Stimulated activated CD4-positive, alpha-beta T cell treated with anti-CD3 and anti-CD28 coated beads, Interleukin-1b, Interleukin-23, amount 100 ng/mL, for 48 hours (primary cell): Measurements from ENCODE around the gene GRAMD1A.
"Not testable (repeated sequence)": the region's sequence is repeated elsewhere in the genome, so short reads cannot be mapped to it uniquely, and the experiment has no call there.

Experiments
- DNase-seq: peaks from one replicate; pipeline ENCODE4 v3.0.0-alpha.2; 2020

Gene GRAMD1A

DNA sequence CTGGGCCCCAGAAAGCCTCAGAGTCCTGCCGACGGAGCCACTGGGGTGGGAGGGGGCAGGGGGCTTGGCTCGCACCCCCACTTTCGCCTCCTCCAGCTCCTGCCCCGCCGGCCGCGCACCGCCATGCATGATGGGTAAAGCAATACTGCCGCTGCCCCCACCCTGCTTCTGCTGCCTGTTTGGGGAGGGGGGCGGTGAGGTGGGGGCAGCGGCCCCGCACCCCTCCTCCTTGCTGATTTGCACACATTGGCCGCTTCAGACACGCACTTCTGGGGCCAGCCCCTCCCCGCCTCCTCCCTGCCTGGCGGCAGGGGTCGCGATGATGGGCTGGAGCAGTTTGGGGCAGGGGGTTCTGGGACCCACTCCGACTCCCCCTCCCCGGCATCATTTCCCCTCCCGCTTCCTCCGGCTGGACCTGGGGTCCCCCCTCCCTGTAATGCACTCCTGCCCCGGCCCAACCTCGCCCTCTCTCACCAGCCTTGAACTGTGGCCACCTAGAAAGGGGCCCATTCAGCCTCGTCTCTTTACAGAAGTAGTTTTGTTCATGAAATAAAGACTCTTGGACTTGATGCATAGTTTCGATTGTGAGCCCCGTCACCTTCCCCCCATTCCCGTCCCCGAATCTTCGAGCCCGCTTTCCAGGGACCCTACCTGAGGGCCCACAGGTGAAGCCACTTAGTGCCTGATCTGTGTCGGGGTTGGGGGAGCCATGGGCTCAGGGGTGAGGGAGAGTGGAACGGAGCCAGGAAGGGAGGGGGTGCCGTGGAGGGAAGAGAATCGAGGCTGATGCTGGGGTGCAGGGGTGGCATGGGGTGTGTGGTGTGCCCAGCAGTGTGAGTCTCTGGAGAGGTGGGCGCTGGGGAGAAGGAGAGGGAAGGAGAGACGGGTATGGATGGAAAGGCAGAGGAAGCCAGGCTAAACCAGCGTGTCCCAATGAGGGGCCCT lies 40.0 kb downstream of the GRAMD1A start:
- DNase-seq, result no peak

GRCh38 chr19:35040826-35041547 lies 40.9 kb downstream of the GRAMD1A start:
- DNase-seq, result no peak

DNA sequence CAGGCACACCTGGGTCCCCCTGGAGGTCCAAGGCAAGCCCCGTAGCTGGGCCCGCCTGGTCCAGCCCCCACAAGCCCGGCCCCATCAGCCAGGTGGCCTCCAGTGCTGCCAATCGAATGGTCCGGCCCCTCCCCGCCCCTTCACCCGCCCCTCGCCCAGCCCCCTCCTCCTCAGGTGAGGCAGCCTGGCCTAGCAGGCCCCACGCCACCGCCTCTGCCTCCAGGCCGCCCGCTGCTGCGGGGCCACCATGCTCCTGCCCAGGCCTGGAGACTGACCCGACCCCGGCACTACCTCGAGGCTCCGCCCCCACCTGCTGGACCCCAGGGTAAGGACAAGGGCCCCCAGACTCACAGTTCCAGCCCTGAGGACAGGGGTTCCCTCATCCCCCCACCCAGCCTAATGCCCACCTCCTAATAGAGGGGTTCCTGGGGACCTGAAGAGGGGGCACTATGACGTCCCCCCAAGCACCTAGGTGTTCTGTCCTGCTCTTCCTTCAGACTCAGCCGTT lies 41.5 kb downstream of the GRAMD1A start, which contains the start of gene HPN:
HPN (plus strand) TSS at position 174 of the 508 bp plus-strand sequence. CDS start 786 bp downstream, outside the sequence.
- no peak for DNase-seq

DNA sequence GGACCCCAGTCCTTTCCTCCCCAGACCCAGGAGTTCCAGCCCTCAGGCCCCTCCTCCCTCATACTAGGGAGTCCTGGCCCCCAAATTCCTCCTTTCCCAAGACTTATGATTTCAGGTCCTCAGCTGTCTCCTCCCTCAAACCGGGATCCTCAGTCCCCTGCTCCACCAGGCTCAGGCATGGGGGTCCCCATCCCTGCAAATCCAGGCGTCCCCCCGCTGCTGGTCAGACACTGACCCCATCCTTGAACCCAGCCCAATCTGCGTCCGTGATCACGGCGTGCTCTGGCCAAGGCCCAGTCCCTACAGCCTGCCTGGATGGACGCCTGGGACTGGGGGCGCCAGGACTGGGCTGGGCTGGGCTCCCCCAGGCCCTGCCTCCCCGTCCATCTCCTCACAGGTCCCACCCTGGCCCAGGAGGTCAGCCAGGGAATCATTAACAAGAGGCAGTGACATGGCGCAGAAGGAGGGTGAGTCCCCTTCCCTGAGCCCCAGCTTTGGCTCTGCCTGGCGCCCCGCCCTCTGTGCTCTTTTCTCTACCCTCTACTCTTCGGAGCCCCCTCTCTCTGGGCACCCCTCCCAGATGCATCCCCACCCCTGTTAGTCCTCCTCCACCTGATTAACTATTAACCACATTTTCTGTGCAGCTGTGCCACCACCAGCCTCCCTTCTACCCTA lies 42.1 kb downstream of the GRAMD1A start:
- no peak for DNase-seq

DNA sequence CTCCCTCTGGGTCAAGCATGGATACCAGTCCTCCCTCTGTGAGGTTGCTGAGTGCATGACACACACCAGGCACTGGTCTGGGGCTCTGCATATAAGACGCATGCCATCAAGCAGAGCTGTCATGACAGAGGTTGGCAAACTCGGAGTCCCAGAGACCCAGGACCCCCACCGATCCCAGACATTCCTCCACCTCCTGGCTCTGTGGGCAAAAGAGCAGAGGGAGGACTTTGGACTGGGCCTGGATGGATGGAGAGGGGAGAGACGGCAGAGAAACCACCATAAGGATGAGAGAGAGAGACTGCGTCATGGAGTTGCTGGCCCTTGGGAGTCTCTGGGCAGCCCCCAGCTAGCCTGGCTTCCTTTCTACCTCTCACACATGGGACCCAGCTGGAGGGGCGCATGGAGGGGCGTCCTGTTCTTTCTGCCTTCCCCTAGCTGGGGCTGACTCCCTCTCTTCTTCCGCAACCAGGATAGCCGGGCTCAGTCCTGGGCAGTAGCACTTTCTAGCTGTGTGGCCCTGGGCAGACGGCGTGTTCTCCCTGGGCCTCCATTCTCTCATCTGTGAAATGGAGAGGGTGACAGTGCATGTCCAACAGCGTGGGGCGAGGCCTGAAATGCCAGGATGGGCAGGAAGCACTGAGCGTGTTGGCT lies 43.0 kb downstream of the GRAMD1A start:
- DNase-seq, result no peak

DNA sequence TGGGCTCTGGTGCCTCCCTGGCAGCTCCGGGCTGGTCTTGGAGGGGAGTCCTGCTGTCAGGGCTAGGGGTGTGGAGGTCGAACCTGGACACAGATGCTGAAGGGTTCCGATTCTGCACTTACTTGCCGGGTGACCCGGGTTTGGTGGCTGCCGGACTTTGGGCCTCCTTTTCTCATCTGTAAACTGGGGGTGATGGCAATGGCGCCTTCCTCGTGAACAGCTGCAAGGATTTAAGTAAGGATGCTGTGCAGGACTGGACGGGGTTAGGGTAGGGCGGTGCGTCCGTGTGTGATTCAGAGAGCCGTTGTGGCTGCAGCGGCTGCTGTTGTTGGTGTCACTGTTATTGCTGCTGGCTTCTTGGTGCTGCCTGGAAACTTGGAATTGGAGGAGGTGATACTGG lies 43.8 kb downstream of the GRAMD1A start:
- DNase-seq, result no peak

GRCh38 chr19:35044317-35045117 lies 44.4 kb downstream of the GRAMD1A start:
- DNase-seq, result peak; percentile 58

- peak; percentile 54 for DNase-seq
Measured at GRCh38 chr19:35045667-35046300, 45.7 kb downstream of the GRAMD1A start.

DNA sequence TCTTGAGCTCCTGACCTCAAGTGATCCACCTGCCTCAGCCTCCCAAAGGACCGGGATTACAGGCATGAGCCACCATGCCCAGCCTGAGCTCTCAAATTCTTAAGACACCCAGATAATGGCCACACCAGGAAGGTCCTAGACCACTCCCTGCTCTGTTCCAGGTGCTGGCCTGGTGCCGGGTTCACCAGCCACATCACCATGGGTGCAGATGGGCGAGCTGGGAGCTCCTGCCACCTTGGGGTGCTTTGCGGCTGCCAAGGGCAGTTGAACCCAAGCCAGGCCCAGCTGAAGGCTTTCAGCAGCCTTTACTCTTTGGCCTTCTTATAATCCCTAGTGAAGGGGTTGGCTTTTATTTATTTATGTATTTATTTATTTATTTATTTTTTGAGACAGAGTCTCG lies 46.3 kb downstream of the GRAMD1A start:
- DNase-seq, result no peak

- DNase-seq, result no peak
Measured at GRCh38 chr19:35048911-35049411, 48.8 kb downstream of the GRAMD1A start.

DNA sequence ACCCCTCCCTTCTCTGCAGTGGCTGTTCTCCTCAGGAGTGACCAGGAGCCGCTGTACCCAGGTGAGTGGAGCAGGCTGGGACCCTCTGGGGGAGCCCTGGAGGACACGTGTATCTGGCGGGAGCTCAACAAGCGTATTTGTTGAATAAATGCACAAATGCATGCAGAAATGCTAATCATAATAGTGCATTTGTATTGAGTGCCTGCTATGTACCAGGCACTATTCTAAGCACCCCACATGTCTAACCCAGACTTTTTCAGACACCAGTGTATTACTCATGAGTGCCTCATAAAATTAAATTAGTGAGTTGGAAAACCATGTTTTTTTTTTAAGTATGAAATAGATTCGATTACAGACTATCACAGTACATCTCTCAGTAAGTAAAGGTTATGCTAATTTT lies 49.3 kb downstream of the GRAMD1A start:
- DNase-seq, result no peak

GRCh38 chr19:35050662-35051061 lies 50.5 kb downstream of the GRAMD1A start:
- not testable (repeated sequence) for DNase-seq

- not testable (repeated sequence) for DNase-seq
Measured at GRCh38 chr19:35051268-35051667, 51.1 kb downstream of the GRAMD1A start.

- no peak for DNase-seq
Measured at GRCh38 chr19:35051796-35052195, 51.7 kb downstream of the GRAMD1A start.

- DNase-seq, result no peak
Measured at GRCh38 chr19:35052599-35053190, 52.6 kb downstream of the GRAMD1A start.

DNA sequence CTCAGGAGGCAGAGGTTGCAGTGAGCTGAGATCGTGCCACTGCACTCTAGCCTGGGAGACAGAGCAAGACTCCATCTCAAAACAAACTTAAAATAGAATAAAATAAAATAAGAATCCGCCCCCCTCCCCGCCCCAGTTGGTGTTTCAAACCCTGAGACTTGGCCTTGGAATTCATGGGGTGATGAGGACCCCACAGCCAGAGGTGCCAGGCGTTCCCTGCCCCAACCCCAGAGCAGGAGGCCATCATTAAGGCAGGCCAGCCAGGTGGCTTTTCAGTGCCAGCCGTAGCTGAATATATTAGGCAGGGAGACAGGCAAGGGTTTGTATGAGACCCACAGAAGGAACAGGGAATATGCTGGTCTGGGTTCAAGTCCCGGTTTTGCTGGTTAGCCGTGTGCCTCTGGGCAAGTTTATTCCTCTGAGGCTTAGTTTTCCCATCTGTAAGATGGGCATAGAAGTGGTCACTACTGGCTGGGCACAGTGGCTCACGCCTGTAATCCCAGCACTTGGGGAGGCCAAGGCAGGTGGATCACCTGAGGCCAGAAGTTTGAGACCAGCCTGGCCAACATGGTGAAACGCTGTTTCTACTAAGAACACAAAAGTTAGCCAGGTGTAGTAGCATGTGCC lies 53.7 kb downstream of the GRAMD1A start:
- no peak for DNase-seq

GRCh38 chr19:35054626-35055025 lies 54.5 kb downstream of the GRAMD1A start:
- no peak for DNase-seq

DNA sequence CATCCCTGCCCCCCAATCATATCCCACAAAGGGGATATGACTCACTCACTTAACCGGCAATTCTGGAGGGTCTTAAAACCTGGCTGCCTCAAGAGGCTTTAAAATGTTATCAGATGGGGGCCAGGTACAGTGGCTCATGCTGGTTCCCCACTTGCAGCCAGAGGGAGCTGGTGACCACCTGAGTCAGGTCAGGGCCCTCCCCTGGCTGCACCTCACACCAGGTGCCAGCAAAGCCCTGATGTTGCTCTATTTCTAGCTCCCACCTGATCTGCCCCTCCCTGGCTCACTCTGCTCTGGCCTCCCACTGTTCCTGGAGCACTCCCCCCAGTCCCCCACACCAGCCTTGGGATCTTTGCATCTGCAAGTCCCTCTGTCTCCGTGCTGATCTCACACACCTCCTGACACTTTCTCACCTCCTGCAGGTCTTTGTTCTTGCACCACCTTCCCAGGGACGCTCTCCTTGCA lies 55.6 kb downstream of the GRAMD1A start:
- no peak for DNase-seq

- DNase-seq, result no peak
Measured at GRCh38 chr19:35056513-35057063, 56.5 kb downstream of the GRAMD1A start.

DNA sequence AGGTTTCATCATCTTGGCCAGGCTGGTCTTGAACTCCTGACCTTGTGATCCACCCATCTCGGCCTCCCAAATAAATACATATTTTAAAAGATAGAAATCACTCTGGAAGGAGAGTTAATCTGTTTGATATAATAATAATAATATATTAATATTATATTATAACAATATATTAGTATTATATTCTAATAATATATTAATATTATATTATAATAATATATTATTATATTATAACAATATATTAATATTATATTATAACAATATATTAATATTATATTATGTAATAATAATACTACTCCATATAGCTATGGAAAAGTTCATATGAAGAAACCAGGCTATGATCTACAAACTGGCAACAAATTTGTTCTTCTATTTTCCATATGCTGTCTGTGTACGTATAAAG lies 58.2 kb downstream of the GRAMD1A start:
- no peak for DNase-seq
